Head of caudate nucleus (tissue), 42 donors: Measurements from ENCODE around the gene ACTR3C.

ENCODE experiments used
- DNase-seq, 42 donors: peaks; one replicate each; pipeline versions ENCODE4 v3.0.0 to v3.0.0-alpha.2; 2020 to 2021; ENCODE audit warnings: mixed read lengths in 7 of 42
- intact Hi-C: fragments of 100-400 bp; cut with DNase I; formaldehyde crosslinking; loops from one replicate; pipeline ENCODE4 v1.15.0; 2022

Gene ACTR3C

GRCh38 chr7:150322833-150323681 lies at the start of gene ACTR3C, which contains the start of gene LRRC61:
Gene ACTR3C (minus strand): TSS chr7:150323545. CDS start chr7:150295296, 28,249 bp downstream.
Gene LRRC61 (plus strand): TSS chr7:150323355. CDS start chr7:150336862, 13,507 bp downstream.
- peak in 24 of 42 donors; percentile 18 to 77 (median 48) for DNase-seq
- intact Hi-C loops: no loop called here

- intact Hi-C loops: loop anchor here (10.0 kb wide), 2 partner anchors 498 to 658 kb away; partner anchors contain the start of gene ATP6V0E2
- DNase-seq: peak in 2 of 42 donors; percentile 26 to 34
These were observed 49.1 kb upstream of the ACTR3C start for GRCh38 chr7:150372271-150373048.

DNA sequence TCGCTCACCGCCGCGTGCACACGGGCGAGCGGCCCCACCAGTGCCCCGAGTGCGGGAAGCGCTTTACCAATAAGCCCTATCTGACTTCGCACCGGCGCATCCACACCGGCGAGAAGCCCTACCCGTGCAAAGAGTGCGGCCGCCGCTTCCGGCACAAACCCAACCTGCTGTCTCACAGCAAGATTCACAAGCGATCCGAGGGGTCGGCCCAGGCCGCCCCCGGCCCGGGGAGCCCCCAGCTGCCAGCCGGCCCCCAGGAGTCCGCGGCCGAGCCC lies 48.6 kb upstream of the ACTR3C start:
- intact Hi-C loops: loop anchor here (10.0 kb wide), 2 partner anchors 497 to 657 kb away; partner anchors contain the start of gene ATP6V0E2
- no peak for DNase-seq

DNA sequence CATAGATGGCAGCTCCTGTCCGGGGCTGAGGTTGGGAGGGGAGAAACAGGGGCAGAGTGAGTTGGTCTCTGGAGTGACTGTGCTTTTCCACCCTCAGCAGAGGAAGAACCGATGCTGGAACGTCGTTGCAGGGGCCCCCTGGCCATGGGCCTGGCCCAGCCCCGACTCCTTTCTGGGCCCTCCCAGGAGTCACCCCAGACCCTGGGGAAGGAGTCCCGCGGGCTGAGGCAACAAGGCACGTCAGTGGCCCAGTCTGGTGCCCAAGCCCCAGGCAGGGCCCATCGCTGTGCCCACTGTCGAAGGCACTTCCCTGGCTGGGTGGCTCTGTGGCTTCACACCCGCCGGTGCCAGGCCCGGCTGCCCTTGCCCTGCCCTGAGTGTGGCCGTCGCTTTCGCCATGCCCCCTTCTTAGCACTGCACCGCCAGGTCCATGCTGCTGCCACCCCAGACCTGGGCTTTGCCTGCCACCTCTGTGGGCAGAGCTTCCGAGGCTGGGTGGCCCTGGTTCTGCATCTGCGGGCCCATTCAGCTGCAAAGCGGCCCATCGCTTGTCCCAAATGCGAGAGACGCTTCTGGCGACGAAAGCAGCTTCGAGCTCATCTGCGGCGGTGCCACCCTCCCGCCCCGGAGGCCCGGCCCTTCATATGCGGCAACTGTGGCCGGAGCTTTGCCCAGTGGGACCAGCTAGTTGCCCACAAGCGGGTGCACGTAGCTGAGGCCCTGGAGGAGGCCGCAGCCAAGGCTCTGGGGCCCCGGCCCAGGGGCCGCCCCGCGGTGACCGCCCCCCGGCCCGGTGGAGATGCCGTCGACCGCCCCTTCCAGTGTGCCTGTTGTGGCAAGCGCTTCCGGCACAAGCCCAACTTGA lies 48.0 kb upstream of the ACTR3C start:
- intact Hi-C loops: loop anchor here (10.0 kb wide), 2 partner anchors 497 to 657 kb away; partner anchors contain the start of gene ATP6V0E2
- peak in 2 of 42 donors; percentile 13 to 23 for DNase-seq

DNA sequence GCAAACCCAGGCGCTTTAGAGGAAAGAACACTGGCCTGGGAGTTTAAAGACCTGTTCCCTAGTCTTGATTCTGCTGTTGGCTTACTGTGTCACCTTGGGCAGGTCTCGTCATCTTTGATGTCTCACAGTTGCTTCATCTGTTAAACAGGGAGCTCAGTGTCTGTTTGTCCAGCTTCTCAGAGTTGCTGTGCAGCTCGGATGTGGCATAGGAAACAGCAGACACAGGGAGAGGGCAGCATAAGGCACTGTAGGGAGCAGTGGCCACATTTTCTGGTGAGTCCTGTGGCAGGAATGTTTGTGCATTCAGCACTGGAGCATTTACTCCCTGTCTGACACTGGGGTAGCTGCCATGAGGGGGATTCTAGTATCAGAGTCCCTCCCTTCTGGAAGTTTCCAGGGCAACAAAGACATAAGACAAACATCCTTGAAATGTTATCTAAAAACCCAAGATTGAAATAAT lies 47.3 kb upstream of the ACTR3C start:
- peak in 1 of 42 donors; percentile 23 for DNase-seq
- intact Hi-C loops: loop anchor here (10.0 kb wide), 2 partner anchors 496 to 656 kb away; partner anchors contain the start of gene ATP6V0E2

DNA sequence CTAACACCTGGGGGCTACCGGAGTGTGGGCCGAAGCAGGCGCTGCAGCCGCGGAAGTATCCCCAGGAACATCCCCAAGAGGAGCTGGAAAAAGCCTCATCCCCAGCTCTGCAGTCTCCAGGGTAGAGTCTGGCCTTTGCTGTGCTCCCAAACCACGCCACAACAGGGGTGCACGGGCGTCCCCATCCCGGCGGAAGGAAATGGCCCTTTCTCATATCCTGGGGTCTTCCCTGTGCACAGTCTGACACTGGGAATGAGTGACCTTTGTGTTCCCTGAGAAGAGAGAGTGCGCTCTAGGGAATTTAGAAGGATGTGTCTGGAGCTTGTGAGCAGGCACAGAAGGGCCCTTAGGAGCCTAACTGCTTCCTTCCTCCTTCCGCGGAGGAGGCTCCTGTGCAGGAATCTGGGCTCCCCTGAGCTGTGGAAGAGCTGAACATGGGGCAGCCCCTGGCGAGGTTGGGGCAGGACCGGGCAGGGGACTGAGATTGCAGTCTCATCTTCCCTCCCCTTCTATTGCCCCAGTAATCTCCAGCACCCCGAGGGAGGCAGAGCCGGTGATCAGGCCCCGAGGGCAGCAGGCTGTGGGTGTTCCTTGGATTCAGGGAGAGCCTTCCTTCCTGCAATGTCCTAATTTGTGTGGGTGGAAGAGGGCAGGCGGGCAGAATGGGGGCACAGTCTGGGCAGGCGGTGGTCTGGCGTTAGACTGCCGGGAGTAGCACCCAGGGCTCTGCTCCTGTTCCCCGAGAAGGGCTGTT lies 46.6 kb upstream of the ACTR3C start:
- DNase-seq: peak in 4 of 42 donors; percentile 23 to 45 (median 41)
- intact Hi-C loops: loop anchor here (5.0 to 10.0 kb wide), 3 partner anchors 37 to 655 kb away; partner anchors contain the start of gene ATP6V0E2

- intact Hi-C loops: loop anchor here (5.0 kb wide), 1 partner anchor 38 kb away; a partner anchor contains a TSS
- peak in 40 of 42 donors; percentile 52 to 88 (median 72) for DNase-seq
These were observed 45.8 kb upstream of the ACTR3C start for GRCh38 chr7:150368884-150369747.

DNA sequence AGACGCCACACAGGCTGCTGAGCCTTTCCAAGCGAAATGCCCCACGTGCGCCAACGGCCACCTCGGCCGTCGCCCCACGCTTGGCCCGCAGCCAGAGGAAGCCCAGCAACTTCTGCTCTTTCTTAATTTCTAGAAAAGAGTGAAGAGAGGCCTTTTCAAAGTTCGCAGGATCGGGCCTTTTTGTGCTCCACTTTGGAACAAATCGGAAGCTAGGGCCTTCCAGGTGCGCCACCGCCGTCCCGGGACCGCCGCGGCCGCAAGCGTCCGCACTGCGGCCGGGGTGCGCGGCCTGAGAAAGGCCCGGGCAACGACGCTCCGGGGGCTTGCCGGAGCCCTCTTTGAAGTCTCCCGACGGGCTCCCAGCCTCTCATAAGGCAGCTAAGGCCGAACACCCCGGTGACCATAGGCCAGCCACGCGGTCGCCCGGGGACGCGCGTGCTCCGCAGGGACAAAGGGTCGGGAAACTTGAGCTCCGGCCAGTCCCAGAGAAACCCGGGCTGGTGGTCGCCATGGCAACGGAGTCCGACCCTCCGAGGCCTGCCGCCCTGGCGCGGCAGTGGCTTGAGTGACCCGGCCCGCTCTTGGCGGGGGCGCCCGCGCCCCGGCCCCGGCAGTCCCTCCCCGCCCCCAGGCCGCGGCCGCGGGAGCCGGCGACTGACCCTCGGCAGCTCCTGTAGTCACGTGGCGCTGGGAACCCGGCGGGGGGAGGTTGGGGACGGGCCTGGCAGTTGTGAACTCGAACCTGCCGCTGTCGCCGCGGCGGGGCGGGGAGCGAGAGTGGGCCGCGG lies 44.9 kb upstream of the ACTR3C start, which contains the start of gene REPIN1:
Gene REPIN1, plus strand, starts transcription at position 727 of the 788 bp plus-strand sequence. CDS start 890 bp downstream, outside the sequence.
- intact Hi-C loops: loop anchor here (5.0 kb wide), 1 partner anchor 39 kb away; a partner anchor contains a TSS
- DNase-seq: peak; percentile 78 to 98 (median 93)

DNA sequence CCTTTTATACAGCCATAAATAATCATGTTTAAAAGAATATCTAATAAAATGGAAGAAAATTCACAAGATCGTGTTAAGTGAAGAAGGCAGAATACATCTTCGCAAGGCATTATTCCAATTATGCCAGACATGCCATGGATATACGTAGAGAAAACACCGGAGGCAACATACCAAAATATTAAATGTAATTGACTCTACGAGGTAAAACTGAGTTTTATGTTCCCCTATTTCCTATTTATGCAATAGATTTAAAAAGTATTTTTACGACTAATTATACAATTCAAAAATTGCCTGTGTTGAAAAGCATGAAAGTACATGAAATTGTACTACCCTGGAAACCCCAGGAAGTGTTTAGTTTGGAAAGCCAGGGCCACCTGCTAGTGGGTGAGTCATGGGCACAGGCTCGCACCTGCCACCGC lies 44.3 kb upstream of the ACTR3C start:
- DNase-seq: no peak
- intact Hi-C loops: loop anchor here (5.0 kb wide), 1 partner anchor 40 kb away; a partner anchor contains a TSS

- intact Hi-C loops: loop anchor here (5.0 kb wide), 1 partner anchor 41 kb away; a partner anchor contains a TSS
- no peak for DNase-seq
These were observed 42.5 kb upstream of the ACTR3C start for GRCh38 chr7:150365673-150366398.

DNA sequence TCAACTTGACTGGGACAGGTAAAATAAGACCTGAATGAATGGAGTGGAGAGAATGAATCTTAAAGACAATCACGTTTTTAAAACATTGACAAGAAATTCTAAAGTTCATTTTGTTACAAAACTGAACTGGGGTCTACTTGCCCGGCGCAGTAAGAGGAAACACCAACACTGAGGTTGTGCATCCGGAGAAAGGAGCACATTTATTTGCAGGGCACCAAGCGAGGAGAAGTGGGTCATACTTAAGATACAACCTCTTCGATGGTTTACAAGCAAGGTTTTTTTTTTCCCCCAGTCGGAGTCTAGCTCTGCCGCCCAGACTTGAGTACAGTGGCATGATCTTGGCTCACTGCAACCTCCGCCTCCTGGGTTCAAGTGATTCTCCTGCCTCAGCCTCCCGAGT lies 41.8 kb upstream of the ACTR3C start:
- intact Hi-C loops: loop anchor here (5.0 kb wide), 1 partner anchor 42 kb away; a partner anchor contains a TSS
- DNase-seq: no peak

DNA sequence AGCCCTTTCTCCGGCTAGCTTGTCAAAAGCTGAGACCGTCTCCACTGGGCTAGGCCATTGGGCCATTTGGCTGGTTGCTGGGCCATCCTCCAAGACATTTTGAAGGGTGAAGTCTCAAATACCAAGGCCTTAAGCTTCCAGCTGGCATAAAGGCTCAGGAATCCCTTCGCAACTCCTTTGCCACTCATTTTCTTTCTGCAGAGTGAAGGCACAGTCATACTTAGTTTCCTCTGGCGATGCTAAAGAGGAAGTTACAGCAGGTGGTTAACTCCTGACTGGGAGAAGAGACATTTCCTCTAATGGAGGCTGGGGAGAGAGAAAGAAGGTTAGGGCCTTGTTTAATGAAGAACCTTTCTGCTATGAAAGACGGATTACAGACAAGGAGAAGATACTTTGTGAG lies 40.5 kb upstream of the ACTR3C start:
- intact Hi-C loops: no loop called here
- no peak for DNase-seq

DNA sequence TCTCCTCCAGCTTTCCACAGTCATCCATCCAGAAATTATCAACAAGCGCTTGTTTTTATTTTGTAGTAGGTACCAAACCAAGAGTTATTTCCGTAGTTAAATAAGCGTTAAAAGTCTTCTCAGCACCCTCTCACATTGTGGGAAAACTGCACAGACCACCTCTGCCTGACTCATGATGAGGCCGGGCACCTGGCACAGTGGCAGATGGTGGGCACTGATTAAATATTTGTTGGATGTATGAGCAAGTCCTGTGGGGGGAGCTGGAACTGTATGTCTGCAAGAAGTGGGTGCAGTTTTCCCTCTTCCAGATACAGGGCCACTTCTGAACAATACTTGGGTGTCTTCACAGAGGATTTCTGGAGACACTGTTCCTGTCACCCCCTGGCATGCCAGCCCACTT lies 40.0 kb upstream of the ACTR3C start:
- intact Hi-C loops: no loop called here
- DNase-seq: no peak

- no peak for DNase-seq
These were observed 38.7 kb upstream of the ACTR3C start for GRCh38 chr7:150361807-150362621.

More at GRCh38 chr7:150361807-150362621, 38.7 kb upstream of the ACTR3C start:
- intact Hi-C loops: no loop called here
